Type B pancreatic cell (in vitro differentiated cells): Measurements from ENCODE around the gene TRIM33. TPM values are rescaled to one million over a fixed set of nuclear protein-coding genes. Genes with fewer than 3 reads are reported as not detected.

Experiments used
- DNase-seq: peaks from one replicate; pipeline ENCODE4 v3.0.0; 2021; ENCODE audit warnings: mixed read lengths; ENCODE audit not compliant: unreplicated experiment; ENCODE audit errors: extremely low spot score
- H3K27ac Mint-ChIP-seq: 2 replicates; pipeline ENCODE4 v1.8.0; 2021; ENCODE audit warnings: mild to moderate bottlenecking, mixed read lengths
- H3K27me3 Mint-ChIP-seq: 2 replicates; pipeline ENCODE4 v1.8.0; 2021; ENCODE audit warnings: mixed read lengths
- H3K36me3 Mint-ChIP-seq: 2 replicates; pipeline ENCODE4 v1.8.0; 2021; ENCODE audit warnings: mixed read lengths
- H3K4me1 Mint-ChIP-seq: one replicate; pipeline ENCODE4 v1.8.0; 2021; ENCODE audit warnings: mixed read lengths; ENCODE audit not compliant: unreplicated experiment
- H3K4me3 Mint-ChIP-seq: 2 replicates; pipeline ENCODE4 v1.8.0; 2021; ENCODE audit warnings: mild to moderate bottlenecking, mixed read lengths
- H3K9me3 Mint-ChIP-seq: 2 replicates; pipeline ENCODE4 v1.8.0; 2021; ENCODE audit warnings: mixed read lengths
- CTCF ChIP-seq: fragments of 200-600 bp; sonication (generic); conservative IDR thresholded peaks from 2 replicates; pipeline ENCODE4 v1.5.0; 2021; ENCODE audit warnings: antibody characterized with exemption, mild to moderate bottlenecking
- total RNA-seq: library from RNA; stranded (reverse); gene quantifications from 2 replicates; pipeline ENCODE4 v1.2.1, GENCODE V29; 2021; ENCODE audit warnings: low replicate concordance

TRIM33 gene
- total RNA-seq, 1 donor from 2014 or later = 46.6 TPM

GRCh38 chr1:114505148-114505561 lies 5.8 kb downstream of the TRIM33 start:
- Mint-ChIP-seq H3K4me1 (peaks cover 37% of the 10 kb centered on the region), H3K4me3 (peak overlapping the region; percentile 44), H3K27me3 (no peaks in the 10 kb centered on the region), H3K36me3 (peaks cover 14% of the 10 kb centered on the region), H3K9me3 (no peaks in the 10 kb centered on the region), H3K27ac (peak overlapping the region; percentile 81)
- no peak for DNase-seq
- TF ChIP-seq CTCF = no peak

GRCh38 chr1:114503916-114504422 lies 7.0 kb downstream of the TRIM33 start:
- DNase-seq = no peak
- no peaks in the 10 kb centered on the region for H3K9me3 Mint-ChIP-seq
- peaks cover 32% of the 10 kb centered on the region for H3K4me1 Mint-ChIP-seq
- H3K27ac Mint-ChIP-seq = no peak overlapping the region
- H3K36me3 Mint-ChIP-seq = peaks cover 14% of the 10 kb centered on the region
- no peak for TF ChIP-seq CTCF
- H3K27me3 Mint-ChIP-seq = no peaks in the 10 kb centered on the region
- H3K4me3 Mint-ChIP-seq = no peak overlapping the region

- Mint-ChIP-seq H3K27me3 (no peaks in the 10 kb centered on the region), H3K4me3 (no peak overlapping the region), H3K27ac (no peak overlapping the region), H3K9me3 (no peaks in the 10 kb centered on the region), H3K4me1 (peaks cover 16% of the 10 kb centered on the region), H3K36me3 (peaks cover 25% of the 10 kb centered on the region)
- DNase-seq = no peak
- no peak for TF ChIP-seq CTCF
Measured at GRCh38 chr1:114502080-114502479, 8.9 kb downstream of the TRIM33 start.

- Mint-ChIP-seq H3K36me3 (peaks cover 22% of the 10 kb centered on the region), H3K27me3 (no peaks in the 10 kb centered on the region), H3K4me3 (no peak overlapping the region), H3K9me3 (no peaks in the 10 kb centered on the region), H3K4me1 (peaks cover 9% of the 10 kb centered on the region), H3K27ac (no peak overlapping the region)
- no peak for TF ChIP-seq CTCF
- no peak for DNase-seq
Measured at GRCh38 chr1:114499478-114499877, 11.5 kb downstream of the TRIM33 start.

- DNase-seq = no peak
- H3K4me3 Mint-ChIP-seq = no peak overlapping the region
- H3K36me3 Mint-ChIP-seq = peaks cover 37% of the 10 kb centered on the region
- peaks cover 9% of the 10 kb centered on the region for H3K4me1 Mint-ChIP-seq
- TF ChIP-seq CTCF = no peak
- H3K27me3 Mint-ChIP-seq = no peaks in the 10 kb centered on the region
- H3K9me3 Mint-ChIP-seq = no peaks in the 10 kb centered on the region
- peak overlapping the region; percentile 26 for H3K27ac Mint-ChIP-seq
Measured at GRCh38 chr1:114496089-114496488, 14.9 kb downstream of the TRIM33 start.

GRCh38 chr1:114495486-114495885 lies 15.5 kb downstream of the TRIM33 start:
- no peak for DNase-seq
- no peak overlapping the region for H3K27ac Mint-ChIP-seq
- no peak overlapping the region for H3K4me3 Mint-ChIP-seq
- peaks cover 37% of the 10 kb centered on the region for H3K36me3 Mint-ChIP-seq
- no peaks in the 10 kb centered on the region for H3K27me3 Mint-ChIP-seq
- TF ChIP-seq CTCF = no peak
- H3K4me1 Mint-ChIP-seq = peaks cover 9% of the 10 kb centered on the region
- no peaks in the 10 kb centered on the region for H3K9me3 Mint-ChIP-seq
